HG03097 (cell line): ENCODE measurements around the gene GRHL1.

ENCODE experiments used
- ATAC-seq: cut with Tn5 transposase; IDR thresholded peaks from one replicate; pipeline ENCODE4 v1.9.1; 2021; ENCODE audit not compliant: unreplicated experiment, low FRiP score

GRHL1 gene

DNA sequence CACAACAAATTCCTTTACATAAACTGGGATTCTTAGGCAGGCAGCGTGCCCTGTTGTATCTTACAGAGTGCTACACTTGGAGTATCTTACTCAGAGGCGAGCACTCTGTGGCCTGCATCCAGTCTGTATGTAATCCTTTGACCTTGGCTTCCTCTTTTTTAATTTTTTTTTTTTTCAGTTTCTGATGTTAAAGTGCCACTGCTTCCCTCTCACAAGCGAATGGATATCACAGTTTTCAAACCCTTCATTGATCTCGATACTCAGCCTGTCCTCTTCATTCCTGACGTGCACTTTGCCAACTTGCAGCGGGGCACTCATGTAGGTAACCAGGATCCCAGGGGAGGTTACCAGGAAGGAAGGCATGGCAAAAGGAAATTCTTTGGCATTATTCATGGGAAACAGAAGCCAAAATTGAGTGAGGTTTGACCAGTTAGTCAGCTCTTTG, 40.4 kb downstream of the GRHL1 start:
- ATAC-seq = no peak

DNA sequence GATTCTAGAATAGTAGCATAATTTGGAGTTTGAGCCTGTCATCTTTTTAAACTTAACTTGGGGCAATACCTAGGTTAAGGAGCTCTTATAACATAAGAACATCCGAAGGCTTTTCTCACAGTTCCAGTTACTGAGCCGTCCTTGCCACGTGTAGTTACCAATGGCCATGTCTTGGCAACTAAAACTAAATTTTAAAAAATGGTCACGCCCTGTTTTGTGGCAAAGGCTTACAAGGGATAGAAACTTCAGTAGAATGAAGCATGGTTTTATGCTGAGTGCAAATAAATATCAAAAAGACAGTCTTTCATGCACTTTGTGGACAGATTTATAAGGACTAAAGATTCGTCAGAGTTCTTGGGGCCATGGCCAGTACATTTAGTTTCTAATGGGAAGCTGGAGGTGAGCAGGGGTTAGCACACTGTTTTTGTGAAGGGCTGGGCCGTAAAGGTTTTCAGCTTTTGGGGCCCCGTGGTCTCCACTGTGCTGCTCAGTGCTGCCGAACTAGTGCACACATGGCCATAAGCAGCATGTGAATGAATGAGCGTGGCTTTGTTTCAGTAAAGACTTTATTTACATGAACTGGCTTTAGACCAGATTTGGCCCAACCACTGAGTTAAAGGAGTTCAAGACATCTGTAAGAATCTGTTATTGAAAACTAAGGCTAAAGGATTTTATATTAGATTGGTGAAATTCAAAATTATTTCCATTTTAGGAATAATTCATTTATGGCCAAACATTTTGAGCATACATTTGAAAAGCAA, 41.1 kb downstream of the GRHL1 start:
- no peak for ATAC-seq

DNA sequence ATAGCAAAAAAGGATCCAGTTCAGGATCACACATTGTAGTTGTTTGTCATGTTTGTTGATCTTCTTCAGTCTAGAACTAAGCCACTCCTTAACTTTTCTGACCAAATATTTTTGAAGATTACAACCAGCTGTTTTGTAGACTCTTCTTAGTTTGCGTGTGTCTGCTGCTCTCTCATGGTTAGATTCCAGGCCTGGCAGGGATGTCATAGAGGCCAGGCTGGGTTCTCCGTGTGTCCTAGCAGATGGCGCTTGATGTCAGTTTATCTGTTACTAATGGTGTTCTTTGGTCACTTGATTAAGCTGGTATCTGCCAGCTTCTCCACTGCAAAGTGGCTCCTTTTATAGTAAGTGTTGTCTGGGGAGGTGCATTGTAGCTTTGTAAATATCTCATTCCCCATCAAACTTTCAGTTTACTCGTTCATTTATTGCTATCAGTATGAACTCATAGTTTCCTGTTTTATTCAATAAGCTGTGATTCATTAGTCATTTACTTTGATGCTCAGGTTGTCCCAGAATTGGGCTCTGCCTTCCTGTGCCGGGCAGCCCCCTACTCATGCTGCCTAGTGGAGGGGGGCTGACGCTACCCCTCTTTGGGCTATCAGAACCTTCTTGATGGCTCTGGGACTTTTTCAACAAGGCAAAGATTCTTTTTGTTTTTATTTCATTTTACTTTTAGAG, 42.1 kb downstream of the GRHL1 start:
- ATAC-seq = no peak

DNA sequence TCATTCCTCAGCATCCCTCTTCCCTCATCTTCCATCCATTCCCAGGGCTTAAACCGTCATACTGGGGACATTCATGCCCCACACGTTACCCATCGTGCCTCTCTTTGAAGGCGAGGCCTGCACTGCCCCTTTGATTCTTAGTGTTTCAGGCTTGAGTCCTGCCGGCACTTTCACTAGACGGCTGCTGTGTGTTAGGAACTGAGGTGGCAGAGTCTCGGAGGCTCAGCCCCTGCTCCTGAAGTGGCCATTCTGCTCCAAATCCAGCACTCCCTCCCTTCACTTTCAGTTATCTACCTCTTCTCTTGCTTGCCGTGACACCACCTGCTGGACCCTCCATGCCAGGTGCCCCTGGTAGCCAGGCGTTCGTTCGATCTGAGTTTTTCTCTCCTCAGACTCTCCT, 43.0 kb downstream of the GRHL1 start:
- ATAC-seq = no peak

DNA sequence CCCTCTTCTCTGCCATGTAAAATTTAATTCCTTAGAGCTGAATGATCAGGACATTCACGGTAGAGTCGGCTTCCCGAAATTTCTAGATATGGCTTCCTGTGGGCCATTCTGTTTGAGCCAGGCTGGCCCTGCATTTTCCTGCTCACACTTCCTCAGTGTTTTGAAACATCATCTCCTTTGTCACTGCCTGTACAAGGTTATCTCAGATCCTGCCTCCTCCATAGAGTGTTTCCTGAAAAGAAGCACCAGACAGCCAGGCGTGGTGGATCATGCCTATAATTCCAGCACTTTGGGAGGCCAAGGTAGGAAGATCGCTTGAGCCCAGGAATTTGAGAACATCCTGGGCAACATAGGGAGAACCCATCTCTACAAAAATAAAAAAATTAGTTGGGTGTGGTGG, 43.6 kb downstream of the GRHL1 start:
- ATAC-seq = no peak

DNA sequence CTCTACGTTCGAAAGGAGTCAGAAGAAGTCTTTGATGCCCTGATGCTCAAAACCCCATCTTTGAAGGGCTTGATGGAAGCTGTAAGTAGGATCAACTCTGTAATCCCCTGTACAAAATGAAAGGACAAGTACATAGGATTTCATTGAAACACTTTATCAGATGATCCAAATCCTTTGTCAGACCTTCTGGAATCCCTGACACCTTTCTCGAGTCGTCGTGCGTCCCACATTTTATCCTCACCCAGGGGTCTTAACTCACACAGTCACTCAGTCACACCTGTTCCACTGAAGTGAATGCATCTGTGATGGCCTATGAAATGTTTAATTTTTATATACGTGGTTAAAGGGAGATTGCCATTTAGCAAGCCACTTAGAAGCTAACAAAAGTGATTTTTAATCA, 44.8 kb downstream of the GRHL1 start:
- ATAC-seq = no peak

DNA sequence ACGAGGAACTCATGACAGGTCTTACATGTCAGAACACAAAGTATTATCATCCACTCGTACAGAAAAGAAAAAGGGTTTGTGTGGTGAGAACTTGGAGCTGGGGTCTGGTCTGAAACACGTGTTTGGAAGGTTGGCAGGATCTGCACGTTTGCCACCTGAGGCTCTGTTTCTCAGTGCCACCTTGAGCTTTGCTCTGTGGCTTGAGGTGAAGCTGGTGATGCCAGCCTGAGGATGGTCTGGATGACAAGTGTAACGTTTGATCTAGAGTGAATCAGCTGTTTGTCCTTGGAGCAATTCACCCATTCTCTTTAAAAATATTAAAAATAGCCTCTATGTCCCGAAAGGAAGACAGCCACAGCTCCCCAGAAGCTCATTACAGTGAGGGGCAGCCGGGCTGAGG, 46.4 kb downstream of the GRHL1 start:
- ATAC-seq = no peak

DNA sequence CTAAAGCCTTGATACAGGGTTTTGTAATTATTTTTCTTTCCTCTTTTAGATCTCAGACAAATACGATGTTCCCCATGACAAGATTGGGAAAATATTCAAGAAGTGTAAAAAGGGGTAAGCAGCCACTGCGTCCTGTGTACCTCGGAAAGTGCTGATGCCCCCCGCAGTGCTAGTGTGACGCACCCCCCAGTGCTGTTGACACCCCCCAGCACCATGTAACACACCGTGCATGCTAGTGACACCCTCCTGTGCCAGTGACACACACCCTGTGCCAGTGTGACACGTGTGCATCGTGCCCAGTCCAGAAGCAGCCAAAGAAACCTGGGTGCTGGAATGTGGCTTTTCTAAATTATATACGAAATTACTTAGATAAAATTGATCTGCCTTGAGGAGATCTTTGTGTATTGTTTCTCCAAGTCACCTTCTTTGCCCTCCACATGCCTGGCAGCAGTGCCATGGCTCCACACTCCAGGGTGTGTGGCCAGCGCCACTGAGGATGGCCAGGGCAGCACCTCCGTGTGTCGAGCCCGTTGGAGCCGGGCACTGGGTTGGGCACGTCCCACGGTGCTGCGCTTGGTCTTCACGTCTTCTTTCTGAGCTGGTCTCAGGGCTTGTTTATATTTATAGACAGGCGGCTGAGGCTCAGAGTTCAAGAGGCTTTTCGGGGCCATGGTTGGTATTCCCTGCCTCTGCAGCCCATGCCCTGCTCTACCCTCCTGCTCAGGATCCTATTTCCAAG, 47.6 kb downstream of the GRHL1 start:
- ATAC-seq = no peak

DNA sequence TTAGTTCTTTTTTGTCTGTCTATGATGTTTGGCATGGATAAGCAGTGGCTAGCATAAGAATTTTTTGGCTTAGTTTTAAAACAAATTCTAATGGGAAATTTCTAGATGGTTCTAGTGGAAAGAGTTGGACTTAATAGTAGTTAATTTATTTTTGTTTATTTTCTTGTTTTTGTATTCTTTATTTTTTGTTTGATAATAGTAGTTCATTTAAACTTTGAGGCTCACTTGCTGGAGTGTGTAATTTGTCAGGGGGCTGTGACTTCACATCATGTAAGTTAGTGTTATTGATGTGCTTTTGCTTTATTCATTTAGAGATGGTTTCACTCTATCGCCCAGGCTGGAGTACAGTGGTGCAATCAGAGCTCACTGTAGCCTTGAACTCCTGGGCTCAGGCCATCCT, 48.2 kb downstream of the GRHL1 start:
- ATAC-seq = no peak

DNA sequence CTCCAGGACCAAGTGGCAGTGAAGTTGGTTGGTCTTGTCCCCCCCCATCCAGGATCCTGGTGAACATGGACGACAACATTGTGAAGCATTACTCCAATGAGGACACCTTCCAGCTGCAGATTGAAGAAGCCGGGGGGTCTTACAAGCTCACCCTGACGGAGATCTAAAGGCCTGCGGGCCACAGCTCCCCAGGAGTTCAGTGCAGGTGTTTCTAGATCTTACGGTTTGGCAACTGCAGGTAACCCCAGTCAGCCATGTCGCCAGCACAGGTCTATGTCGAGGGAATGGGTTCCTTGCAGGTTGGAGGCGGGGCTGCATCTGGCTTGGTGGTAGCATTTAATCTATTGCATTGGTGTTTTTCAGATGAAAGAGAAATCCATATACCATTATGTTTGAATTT, 49.0 kb downstream of the GRHL1 start:
- ATAC-seq = no peak

DNA sequence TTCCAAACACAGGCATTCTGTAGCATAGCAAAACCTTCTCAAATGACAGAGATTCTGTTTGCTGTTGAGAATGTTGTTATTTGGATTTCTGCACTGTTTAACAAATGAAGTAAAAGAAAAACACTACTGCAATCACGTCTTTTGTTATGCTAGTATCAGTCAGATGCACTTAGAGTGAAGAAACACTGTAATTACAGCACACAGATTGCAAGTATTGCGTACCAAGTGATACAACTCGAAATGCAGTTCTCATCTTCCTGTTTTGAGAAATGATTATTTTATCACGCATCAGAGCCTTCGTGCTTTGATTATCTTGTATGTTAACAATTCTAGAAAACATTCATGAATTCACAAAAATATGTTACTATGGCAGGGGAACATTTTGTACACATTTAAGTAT, 50.1 kb downstream of the GRHL1 start:
- no peak for ATAC-seq

DNA sequence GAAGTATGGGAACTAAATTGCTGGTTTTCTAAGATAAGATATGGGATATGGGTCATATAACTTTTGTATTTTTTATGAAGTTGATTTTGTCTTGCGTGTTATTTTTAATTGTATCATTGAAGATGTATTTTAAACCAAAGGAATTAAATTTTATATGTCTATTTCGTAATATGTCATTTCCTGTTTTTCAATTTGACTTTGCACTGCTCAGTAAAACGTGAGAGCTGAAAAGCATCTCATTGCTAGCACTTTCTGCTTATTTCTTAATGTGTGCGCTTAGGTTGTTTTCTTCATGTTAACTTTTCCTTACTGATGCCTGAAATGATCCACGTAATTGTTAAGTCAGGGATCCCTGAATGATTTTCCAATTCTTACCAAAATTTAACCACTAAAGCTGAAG, 50.6 kb downstream of the GRHL1 start:
- ATAC-seq = no peak

DNA sequence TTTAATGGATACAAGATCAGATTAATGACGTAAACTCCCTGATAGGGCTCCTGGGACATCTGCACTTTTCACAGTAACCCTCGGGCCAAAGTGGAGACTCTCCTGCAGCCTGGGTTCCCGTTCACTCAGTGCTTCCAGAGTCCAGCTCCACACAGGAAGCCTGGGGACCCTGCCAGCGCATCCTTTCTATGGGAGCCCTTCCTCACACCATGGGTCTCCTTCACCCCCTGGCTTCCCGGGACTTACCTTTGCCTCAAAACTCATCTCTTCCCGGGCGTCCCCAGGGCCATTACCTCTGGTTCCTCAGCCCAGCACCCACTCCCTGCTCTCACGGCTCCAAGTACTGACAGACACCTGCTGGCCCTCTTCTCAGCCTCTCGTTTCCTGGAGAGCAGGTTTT, 51.2 kb downstream of the GRHL1 start:
- no peak for ATAC-seq

DNA sequence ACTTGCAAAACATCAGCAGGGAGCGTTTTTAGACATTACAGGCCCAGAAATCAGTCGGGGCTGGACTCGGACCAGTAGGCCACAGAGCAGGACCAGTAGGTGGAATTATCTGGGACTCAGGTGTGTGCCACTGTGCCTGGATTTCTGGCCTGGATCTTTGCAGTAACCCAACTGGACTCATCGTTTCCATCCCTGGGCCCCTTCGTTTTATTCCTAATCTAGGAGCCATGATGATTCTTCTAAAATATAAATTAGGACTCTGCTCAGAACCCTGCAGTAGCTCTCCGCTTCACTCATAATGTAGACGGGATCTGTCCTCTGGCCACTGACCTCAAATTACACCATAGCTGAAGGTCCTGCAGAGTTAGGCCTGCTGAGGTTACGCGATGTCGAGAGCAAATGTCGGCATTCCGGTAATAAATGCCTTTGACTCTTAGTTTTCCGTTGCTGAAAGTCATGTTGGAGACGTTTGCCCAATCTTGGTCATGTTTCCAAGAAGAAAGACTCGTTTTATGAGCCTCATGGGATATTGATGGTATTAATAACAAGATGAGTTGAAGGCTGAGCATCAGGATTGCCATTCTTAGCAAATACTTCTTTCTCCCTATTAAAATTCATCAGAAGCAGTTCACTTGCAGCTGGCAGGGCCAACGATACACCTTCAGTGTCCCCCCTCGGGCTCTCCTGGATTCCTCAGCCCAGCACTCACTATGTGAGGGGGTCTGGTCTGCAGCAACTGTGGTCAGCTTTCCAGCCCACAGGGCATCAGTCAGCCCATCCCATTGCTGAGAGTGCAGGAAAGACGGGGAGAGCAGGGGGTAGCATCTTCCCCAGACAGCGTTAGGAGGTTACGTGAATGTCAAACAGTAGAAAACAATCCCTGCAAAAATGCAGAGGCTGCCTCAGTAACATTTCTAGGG, 52.0 kb downstream of the GRHL1 start:
- ATAC-seq = no peak

DNA sequence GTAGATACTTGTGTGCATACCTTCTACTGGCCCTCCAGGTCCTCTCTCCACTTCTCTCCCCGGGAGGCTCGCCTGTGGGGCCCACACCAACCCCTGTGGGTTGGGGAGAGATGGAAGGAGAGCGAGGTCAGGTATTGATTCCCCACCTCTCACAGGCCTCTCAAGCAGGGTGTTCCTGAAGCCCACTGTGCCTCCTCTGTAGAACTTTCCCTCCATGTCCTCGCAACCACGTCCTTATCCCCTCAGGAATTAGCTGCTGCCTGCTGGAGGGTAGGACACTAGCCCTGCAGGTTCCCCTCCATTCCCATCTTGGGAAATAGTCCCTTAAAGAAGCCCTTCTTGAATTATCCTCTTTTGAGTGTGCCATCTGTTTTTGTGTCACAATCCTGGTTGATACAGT, 52.9 kb downstream of the GRHL1 start:
- no peak for ATAC-seq

DNA sequence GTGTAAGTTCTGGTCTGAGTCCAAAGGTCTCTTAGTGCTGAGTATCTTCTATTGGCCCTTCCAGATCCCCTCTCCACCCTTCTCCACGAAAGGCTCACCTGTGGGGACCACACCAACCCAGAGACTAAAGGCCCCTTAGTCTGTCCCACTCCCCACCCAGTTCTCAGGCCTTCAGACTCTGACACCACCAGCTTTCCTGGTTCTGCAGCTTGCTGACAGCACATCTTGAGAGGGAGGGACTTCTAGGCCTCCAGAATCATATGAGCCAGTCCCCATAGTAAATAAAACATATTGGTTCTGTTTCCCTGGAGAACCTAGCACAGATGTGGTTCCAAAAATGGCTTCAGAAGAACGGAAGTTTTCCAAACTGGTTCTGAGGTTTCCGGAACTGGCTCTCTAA, 53.3 kb downstream of the GRHL1 start:
- ATAC-seq = no peak

DNA sequence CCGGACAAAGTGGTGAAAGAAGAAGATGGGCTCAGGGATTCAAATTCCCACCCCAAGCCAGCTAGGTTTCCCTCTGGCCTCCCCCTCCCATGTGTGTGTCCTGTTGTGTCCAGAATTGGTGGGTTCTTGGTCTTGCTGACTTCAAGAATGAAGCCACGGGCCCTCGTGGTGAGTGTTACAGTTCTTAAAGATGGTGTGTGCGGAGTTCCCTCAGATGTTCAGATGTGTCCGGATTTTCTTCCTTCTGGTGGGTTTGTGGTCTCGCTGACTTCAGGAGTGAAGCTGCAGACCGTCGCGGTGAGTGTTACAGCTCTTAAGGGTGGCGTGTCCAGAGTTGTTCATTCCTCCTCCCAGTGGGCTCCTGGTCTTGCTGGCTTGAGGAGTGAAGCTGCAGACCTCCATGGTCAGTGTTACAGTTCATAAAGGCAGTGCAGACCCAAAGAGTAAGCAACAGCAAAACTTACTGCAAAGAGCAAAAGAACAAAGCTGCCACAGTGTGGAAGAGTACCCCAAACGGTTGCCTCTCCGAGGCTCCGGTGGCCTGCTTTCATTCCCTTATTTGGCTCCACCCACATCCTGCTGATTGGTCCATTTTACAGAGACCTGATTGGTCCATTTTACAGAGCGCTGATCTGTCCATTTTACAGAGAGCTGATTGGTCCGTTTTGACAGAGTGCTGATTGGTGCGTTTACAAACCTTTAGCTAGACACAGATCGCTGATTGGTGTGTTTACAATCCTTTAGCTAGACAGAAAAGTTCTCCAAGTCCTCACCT, 54.2 kb downstream of the GRHL1 start:
- no peak for ATAC-seq

DNA sequence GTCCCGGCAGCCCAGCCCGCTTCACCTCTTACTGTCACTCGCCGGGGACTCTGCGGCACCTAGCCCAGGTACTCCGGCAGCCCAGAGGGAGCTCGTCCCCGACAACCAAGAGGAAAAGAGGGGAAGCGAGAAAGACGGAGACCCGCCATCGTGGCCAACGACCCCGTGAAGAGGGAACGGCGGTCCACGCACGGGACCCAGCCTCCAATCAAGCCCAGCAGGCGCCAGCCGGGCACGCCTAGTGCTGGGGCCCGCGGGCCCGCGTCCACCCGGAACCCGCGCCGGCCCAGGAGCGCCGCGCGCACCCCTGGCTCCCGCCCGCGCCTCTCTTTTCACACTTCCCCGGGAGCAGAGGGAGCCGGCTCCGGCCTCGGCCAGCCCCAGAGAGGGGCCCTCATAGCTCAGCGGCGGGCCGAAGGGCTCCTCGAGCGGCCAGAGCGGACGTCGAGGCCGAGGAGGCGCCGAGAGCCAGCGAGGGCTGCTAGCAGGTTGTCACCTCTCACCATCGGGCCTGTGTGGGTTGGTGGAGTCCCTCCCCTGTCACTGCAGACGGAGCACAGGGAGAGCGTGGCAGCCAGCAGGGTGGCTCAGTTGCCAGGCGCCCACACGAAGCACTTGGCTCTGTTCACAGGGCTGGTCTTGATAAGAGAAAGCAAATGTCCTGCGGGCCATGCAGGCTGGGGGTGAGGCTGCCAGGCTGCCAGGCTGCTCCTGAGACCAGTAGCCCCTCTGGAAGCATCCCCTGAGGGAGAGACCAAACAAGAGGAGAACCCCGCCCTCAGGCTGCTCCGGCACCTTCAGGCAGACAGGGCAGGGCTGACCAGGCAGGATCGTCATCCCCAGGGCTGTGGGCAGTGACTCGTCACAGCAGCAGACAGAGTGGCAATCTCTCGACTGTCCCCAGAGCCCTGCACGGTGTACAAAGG, 55.0 kb downstream of the GRHL1 start:
- ATAC-seq = no peak

DNA sequence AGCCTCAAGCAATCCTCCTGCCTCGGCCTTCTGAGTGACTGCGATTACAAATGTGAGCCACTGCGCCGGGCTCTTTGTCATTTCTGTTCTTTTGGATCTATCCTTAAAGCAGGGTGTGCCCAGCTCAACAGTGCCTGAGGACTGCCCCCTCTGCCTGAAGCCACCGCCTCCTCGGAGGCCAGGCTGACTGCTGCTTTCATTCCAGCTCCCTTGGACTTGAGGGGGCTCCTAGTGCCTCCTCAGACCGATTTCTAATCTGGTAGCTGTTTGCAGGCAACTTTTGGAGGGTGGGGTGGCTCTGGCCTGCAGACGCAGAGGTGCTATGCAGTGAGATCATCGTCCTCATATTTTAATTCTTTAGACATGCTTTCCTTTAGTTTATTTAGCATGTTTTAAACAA, 55.9 kb downstream of the GRHL1 start:
- ATAC-seq = no peak
